HepG2 (cell line): ENCODE data around the gene PHKG2. TPM values are rescaled to one million over a fixed set of nuclear protein-coding genes. Genes with fewer than 3 reads are reported as not detected.

Experiments
- ARID2 ChIP-seq: sonication (generic); formaldehyde crosslinking; IDR thresholded peaks from 2 replicates; pipeline ENCODE4 v1.8.1; 2022; ENCODE audit warnings: mild to moderate bottlenecking, missing genetic modification reagents, borderline replicate concordance
- ARNTL ChIP-seq: sonication (generic); formaldehyde crosslinking; IDR thresholded peaks from 2 replicates; pipeline ENCODE4 v1.4.0; 2020; ENCODE audit warnings: mild to moderate bottlenecking, missing genetic modification reagents
- ATF1 ChIP-seq: IDR thresholded peaks from 2 replicates; pipeline ENCODE4 v1.6.1; 2016; ENCODE audit warnings: mild to moderate bottlenecking, control low read depth
- CHCHD3 ChIP-seq: sonication (generic); formaldehyde crosslinking; IDR thresholded peaks from 2 replicates; pipeline ENCODE4 v1.8.0; 2022; ENCODE audit warnings: mild to moderate bottlenecking, missing genetic modification reagents, moderate library complexity
- EEA1 ChIP-seq: sonication (generic); formaldehyde crosslinking; IDR thresholded peaks from 2 replicates; pipeline ENCODE4 v1.5.1; 2020; ENCODE audit warnings: mild to moderate bottlenecking, missing genetic modification reagents, borderline replicate concordance
- FOSL2 ChIP-seq: sonication (generic); formaldehyde crosslinking; IDR thresholded peaks from 2 replicates; pipeline ENCODE4 v1.4.0; 2020; ENCODE audit warnings: missing genetic modification reagents
- FOXA1 ChIP-seq, 2 experiments: fragments of 450-650 bp in 1 of 2; sonication (generic) in 1 of 2; formaldehyde crosslinking in 1 of 2; IDR thresholded peaks; 2 replicates each; pipeline versions ENCODE4 v1.4.0 to v1.6.1; 2016 to 2020; ENCODE audit warnings: missing genetic modification reagents in 1 of 2
- FOXC1 ChIP-seq: sonication (generic); formaldehyde crosslinking; IDR thresholded peaks from 2 replicates; pipeline ENCODE4 v1.8.0; 2022; ENCODE audit warnings: mild to moderate bottlenecking, missing genetic modification reagents, borderline replicate concordance
- FOXJ3 ChIP-seq: sonication (generic); formaldehyde crosslinking; IDR thresholded peaks from 2 replicates; pipeline ENCODE4 v1.4.0; 2020; ENCODE audit warnings: missing genetic modification reagents, mild to moderate bottlenecking, borderline replicate concordance
- KLF9 ChIP-seq: IDR thresholded peaks from 2 replicates; pipeline ENCODE4 v1.6.1; 2016; ENCODE audit warnings: low read depth
- KMT2B ChIP-seq: IDR thresholded peaks from 2 replicates; pipeline ENCODE4 v1.6.1; 2016; ENCODE audit warnings: missing genetic modification reagents, missing compliant biosample characterization
- MLLT10 ChIP-seq: sonication (generic); formaldehyde crosslinking; IDR thresholded peaks from 2 replicates; pipeline ENCODE4 v1.4.0; 2020; ENCODE audit warnings: missing genetic modification reagents
- PHF21A ChIP-seq: sonication (generic); formaldehyde crosslinking; IDR thresholded peaks from 2 replicates; pipeline ENCODE4 v1.5.0; 2020; ENCODE audit warnings: mild to moderate bottlenecking, missing genetic modification reagents
- PPARG ChIP-seq: conservative IDR thresholded peaks from 2 replicates; pipeline ENCODE4 v1.6.1; 2016; ENCODE audit warnings: missing biosample characterization, missing genetic modification reagents
- PRMT3 ChIP-seq: sonication (generic); formaldehyde crosslinking; IDR thresholded peaks from 2 replicates; pipeline ENCODE4 v1.8.1; 2022; ENCODE audit warnings: low read depth, mild to moderate bottlenecking, moderate library complexity, missing genetic modification reagents, borderline replicate concordance
- PTBP1 ChIP-seq: fragments of 200-400 bp; formaldehyde crosslinking; IDR thresholded peaks from 2 replicates; pipeline ENCODE4 v1.6.1; 2018; ENCODE audit warnings: low read length, low read depth; ENCODE audit not compliant: poor library complexity, severe bottlenecking
- RFXAP ChIP-seq: sonication (generic); formaldehyde crosslinking; IDR thresholded peaks from 2 replicates; pipeline ENCODE4 v1.4.0; 2020; ENCODE audit warnings: missing genetic modification reagents, borderline replicate concordance
- SIX4 ChIP-seq: sonication (generic); formaldehyde crosslinking; IDR thresholded peaks from 2 replicates; pipeline ENCODE4 v1.4.0; 2020; ENCODE audit warnings: missing genetic modification reagents
- SMAD3 ChIP-seq: sonication (generic); formaldehyde crosslinking; IDR thresholded peaks from 2 replicates; pipeline ENCODE4 v1.4.0; 2020; ENCODE audit warnings: missing genetic modification reagents
- SP2 ChIP-seq: sonication (generic); formaldehyde crosslinking; IDR thresholded peaks from 2 replicates; pipeline ENCODE4 v1.5.1; 2020; ENCODE audit warnings: mild to moderate bottlenecking, missing genetic modification reagents
- SUZ12 ChIP-seq: fragments of 150-350 bp; IDR thresholded peaks from 2 replicates; pipeline ENCODE4 v1.6.1; 2014; ENCODE audit warnings: low read depth, low read length
- TOE1 ChIP-seq: sonication (generic); formaldehyde crosslinking; IDR thresholded peaks from 2 replicates; pipeline ENCODE4 v1.4.0; 2020; ENCODE audit warnings: mild to moderate bottlenecking, missing genetic modification reagents
- ZFP82 ChIP-seq: sonication (generic); formaldehyde crosslinking; IDR thresholded peaks from 2 replicates; pipeline ENCODE4 v1.5.1; 2020; ENCODE audit warnings: mild to moderate bottlenecking, missing genetic modification reagents, borderline replicate concordance
- ZNF335 ChIP-seq: sonication (generic); formaldehyde crosslinking; IDR thresholded peaks from 2 replicates; pipeline ENCODE4 v1.4.0; 2020; ENCODE audit warnings: missing genetic modification reagents
- ZNF510 ChIP-seq: sonication (generic); formaldehyde crosslinking; IDR thresholded peaks from 2 replicates; pipeline ENCODE4 v1.4.0; 2020; ENCODE audit warnings: low read depth, mild to moderate bottlenecking, missing genetic modification reagents
- ZNF615 ChIP-seq: sonication (generic); formaldehyde crosslinking; IDR thresholded peaks from 2 replicates; pipeline ENCODE4 v1.5.0; 2020; ENCODE audit warnings: mild to moderate bottlenecking, missing genetic modification reagents, borderline replicate concordance
- ZNF713 ChIP-seq: sonication (generic); formaldehyde crosslinking; IDR thresholded peaks from 2 replicates; pipeline ENCODE4 v1.4.0; 2020; ENCODE audit warnings: mild to moderate bottlenecking, missing genetic modification reagents
- ZNF776 ChIP-seq: sonication (generic); formaldehyde crosslinking; IDR thresholded peaks from 2 replicates; pipeline ENCODE4 v1.4.0; 2020; ENCODE audit warnings: mild to moderate bottlenecking, missing genetic modification reagents
- polyA plus RNA-seq, 8 experiments: library from polyadenylated mRNA; depleted of rRNA in 3 of 8; stranded (reverse) in 7 of 8; unstranded in 1 of 8; fragments of >200 nt; fragmentation: Illumina TruSeq in 4 of 8; extraction: Trizol in 4 of 8; gene quantifications; 2 replicates each; pipeline versions ENCODE4 v1.2.1 to v1.2.3, GENCODE V29; 2011 to 2016; ENCODE audit warnings: low read depth in 4 of 8, missing spikeins in 1 of 8, mixed read lengths in 1 of 8; ENCODE audit not compliant: insufficient read depth in 1 of 8
- total RNA-seq, 5 experiments: library from RNA; depleted of rRNA; stranded (reverse); fragments of >200 nt; fragmentation: Illumina TruSeq; extraction: Trizol; gene quantifications; 2 replicates each; pipeline ENCODE4 v1.2.3, GENCODE V29; 2016; ENCODE audit warnings: low read depth in 1 of 5
- TF ChIP-seq, protein P1 (sequence below): sonication (generic); formaldehyde crosslinking; IDR thresholded peaks from 2 replicates; pipeline ENCODE4 v1.8.0; 2022; ENCODE audit warnings: missing genetic modification reagents, low read depth, mild to moderate bottlenecking, borderline replicate concordance
- TF ChIP-seq, protein P2 (sequence below): IDR thresholded peaks from 2 replicates; pipeline ENCODE4 v1.6.1; 2016; ENCODE audit warnings: missing biosample characterization, missing genetic modification reagents, low read depth

Gene PHKG2
- total and polyA plus RNA-seq, 2 of the 13 experiments (the other 11 are each of a cell fraction or from before 2014, with no cell fraction given) = 37.4 to 42.1 TPM

DNA sequence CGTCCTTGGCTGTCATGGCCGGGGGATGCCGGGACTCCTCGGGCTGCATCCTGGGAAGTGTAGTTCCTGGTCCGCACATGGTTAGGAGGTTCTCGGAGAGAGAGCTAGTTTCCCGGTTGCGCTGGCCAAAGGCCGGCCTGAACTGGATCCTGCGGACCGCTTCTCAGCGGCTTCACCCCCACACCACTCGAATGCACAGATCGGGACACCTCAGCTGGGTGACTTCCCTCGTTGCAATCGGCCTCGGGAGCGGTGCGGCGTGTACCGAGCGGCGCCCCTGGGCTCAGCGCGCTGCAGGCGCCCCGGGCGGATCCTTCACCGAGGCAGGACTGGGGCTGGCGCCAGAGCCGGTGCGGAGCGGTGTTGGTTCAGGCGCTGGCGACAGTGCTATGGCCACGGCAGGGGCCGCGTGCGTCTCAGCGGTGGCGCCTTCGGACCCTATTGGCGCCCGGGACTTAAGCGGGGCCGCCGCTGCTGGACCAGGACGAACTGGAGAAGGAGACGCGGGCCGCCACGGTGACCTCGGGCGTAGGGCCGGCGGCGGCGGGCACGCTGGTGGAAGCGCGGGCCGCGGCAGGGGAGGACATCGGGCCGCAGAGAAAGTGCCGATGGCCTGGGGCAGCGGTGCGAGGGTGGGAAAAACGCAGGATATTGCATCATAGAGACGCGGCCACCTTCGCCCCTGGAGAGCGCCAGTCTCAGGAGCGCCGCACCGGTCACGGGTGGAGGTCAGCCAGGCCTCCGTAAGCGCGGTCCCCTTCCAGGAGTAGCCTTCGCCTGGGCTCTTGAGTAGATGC, 27.4 kb downstream of the PHKG2 start (continued):
- TF ChIP-seq SP2 (CRISPR knock-in tag) = peak; percentile 5; the same call in 1 of the 2 replicates
- no peak for TF ChIP-seq MLLT10
- peak; percentile 95 for TF ChIP-seq ARID2 (CRISPR knock-in tag)
- TF ChIP-seq RFXAP (CRISPR knock-in tag) = peak; percentile 84; the same call in 1 of the 2 replicates
- TF ChIP-seq, protein P1, sequence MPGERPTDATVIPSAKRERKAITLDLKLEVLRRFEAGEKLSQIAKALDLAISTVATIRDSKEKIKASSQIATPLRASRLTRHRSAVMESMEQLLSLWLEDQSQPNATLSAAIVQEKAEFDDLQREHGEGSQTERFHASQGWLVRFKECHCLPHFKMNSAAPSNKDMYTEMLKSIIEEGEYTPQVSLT (CRISPR knock-in tag) = peak; percentile 4; the same call in 1 of the 2 replicates
- peak; percentile 78 for TF ChIP-seq ZNF776 (CRISPR knock-in tag)
- peak; percentile 83; the same call in 1 of the 2 replicates for TF ChIP-seq ZNF510 (CRISPR knock-in tag)
- TF ChIP-seq FOXA1 (IDR thresholded peaks at IDR 0.05) = no peak
- peak; percentile 29; the same call in 1 of the 2 replicates for TF ChIP-seq FOXA1 (CRISPR knock-in tag; IDR thresholded peaks at IDR 0.05)
- no peak for TF ChIP-seq ZNF615 (CRISPR knock-in tag)
- peak; percentile 51; the same call in 1 of the 2 replicates for TF ChIP-seq PHF21A (CRISPR knock-in tag)
- TF ChIP-seq PRMT3 (CRISPR knock-in tag) = no peak; the same call in 1 of the 2 replicates
- TF ChIP-seq ZNF335 (CRISPR knock-in tag) = peak; percentile 20; the same call in 1 of the 2 replicates
- TF ChIP-seq PPARG = no peak; the same call in 1 of the 2 replicates
- TF ChIP-seq KMT2B (CRISPR knock-in tag) = peak; percentile 76; the same call in 1 of the 2 replicates
- no peak for TF ChIP-seq ZNF713 (CRISPR knock-in tag)
- 0 out of 2 replicates have a peak, but pooled peaks have one; percentile 81 for TF ChIP-seq CHCHD3 (CRISPR knock-in tag)
- TF ChIP-seq FOXJ3 (CRISPR knock-in tag) = peak; percentile 47
- TF ChIP-seq EEA1 (CRISPR knock-in tag) = peak; percentile 99
- peak; percentile 79 for TF ChIP-seq SUZ12
- TF ChIP-seq ATF1 (CRISPR knock-in tag) = no peak
- peak; percentile 24; the same call in 1 of the 2 replicates for TF ChIP-seq SIX4 (CRISPR knock-in tag)
- TF ChIP-seq PTBP1 = no peak
- TF ChIP-seq KLF9 = peak; percentile 28; the same call in 1 of the 2 replicates
- TF ChIP-seq SMAD3 = peak; percentile 84
- 0 out of 2 replicates have a peak, but pooled peaks have one; percentile 37 for TF ChIP-seq TOE1 (CRISPR knock-in tag)
- TF ChIP-seq FOSL2 = peak; percentile 50
- TF ChIP-seq, protein P2, sequence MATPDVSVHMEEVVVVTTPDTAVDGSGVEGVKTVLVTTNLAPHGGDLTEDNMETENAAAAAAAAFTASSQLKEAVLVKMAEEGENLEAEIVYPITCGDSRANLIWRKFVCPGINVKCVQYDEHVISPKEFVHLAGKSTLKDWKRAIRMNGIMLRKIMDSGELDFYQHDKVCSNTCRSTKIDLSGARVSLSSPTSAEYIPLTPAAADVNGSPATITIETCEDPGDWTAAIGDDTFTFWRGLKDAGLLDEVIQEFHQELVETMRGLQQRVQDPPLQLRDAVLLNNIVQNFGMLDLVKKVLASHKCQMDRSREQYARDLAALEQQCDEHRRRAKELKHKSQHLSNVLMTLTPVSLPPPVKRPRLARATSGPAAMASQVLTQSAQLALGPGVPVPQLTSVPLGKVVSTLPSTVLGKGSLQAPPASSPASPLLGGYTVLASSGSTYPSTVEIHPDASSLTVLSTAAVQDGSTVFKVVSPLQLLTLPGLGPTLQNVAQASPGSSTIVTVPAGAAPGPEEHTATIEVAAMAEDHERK = no peak
- peak; percentile 54; the same call in 1 of the 2 replicates for TF ChIP-seq ARNTL (CRISPR knock-in tag)
- TF ChIP-seq FOXC1 = peak; percentile 98
- no peak; the same call in 1 of the 2 replicates for TF ChIP-seq ZFP82 (CRISPR knock-in tag)
